Activated T-helper 1 cell treated with Interleukin-2 at 50 U/mL for 16 hours (primary cell): Measurements from ENCODE around the gene FRRS1L.
"Not testable (repeated sequence)": the region's sequence is repeated elsewhere in the genome, so short reads cannot be mapped to it uniquely, and the experiment has no call there.

Experiments used
- DNase-seq: peaks from one replicate; pipeline ENCODE4 v3.0.0-alpha.2; 2020; ENCODE audit warnings: low read depth

Gene FRRS1L

DNA sequence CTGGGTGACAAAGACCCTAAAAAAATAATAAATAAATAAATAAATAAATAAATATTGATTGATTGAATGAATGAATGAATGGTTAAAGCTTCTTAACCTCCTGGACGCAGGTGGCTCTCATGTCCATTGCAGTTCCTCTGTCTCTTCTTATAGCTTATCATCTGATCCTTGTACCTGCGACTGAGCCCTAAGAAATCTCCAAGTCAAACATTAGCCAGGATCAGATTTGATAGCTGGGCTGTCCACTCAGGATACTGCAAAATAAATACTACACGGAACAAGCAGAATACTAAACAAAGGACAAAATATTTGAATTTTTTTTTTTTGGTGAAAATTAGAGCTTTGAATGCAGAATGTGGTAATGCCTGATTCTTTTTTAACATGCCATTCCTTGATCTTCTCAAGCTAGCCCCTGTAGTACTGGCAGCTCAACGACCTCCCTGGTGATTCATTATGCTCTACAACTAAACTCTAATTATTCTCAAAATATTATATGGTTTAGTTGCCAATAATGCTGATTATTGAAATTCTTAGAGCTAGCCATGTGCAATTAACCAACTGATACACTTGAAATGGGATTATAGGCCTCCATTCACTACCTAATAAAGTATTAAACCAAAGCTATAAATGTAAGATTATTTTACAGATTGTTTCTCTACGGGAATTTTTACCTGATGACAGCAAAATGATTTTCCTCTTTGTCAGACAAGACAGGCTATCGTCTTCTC lies 37.4 kb downstream of the FRRS1L start:
- DNase-seq, result no peak

DNA sequence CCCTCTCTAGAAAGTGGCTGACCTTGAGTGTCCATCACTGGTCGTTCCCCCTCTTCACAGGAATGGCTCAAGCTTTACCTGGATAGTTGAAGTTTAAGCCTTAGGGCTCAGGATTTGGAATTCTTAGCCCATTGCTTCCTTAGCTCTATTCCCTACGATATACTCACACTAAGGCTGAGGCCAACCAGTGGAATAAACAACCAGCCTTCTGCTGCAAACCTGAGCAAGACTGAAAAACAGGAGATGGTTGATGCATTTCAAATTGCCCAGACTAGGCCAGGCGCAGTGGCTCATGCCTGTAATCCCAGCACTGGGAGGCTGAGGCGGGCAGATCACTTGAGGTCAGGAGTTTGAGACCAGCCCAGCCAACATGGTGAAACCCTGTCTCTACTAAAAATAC lies 40.4 kb downstream of the FRRS1L start:
- not testable (repeated sequence) for DNase-seq

DNA sequence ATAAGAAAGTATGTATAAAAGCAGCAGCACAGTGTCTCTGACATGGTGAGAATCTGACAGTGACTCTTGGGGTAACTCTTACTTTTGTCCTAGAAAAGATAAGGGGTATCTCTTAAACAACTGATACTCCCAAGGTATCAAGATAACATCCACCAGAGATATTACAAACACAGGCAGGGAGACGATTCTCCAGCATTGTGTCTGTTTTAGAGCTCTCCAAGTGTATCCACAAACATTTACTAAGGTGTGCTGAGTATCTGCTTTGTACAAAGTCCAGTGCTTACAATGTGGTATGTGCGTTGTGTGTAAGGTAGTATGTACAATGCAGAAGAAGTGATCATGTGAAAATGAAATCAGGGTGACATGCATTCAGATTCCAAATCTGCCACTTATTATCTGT lies 42.9 kb downstream of the FRRS1L start:
- DNase-seq, result no peak

DNA sequence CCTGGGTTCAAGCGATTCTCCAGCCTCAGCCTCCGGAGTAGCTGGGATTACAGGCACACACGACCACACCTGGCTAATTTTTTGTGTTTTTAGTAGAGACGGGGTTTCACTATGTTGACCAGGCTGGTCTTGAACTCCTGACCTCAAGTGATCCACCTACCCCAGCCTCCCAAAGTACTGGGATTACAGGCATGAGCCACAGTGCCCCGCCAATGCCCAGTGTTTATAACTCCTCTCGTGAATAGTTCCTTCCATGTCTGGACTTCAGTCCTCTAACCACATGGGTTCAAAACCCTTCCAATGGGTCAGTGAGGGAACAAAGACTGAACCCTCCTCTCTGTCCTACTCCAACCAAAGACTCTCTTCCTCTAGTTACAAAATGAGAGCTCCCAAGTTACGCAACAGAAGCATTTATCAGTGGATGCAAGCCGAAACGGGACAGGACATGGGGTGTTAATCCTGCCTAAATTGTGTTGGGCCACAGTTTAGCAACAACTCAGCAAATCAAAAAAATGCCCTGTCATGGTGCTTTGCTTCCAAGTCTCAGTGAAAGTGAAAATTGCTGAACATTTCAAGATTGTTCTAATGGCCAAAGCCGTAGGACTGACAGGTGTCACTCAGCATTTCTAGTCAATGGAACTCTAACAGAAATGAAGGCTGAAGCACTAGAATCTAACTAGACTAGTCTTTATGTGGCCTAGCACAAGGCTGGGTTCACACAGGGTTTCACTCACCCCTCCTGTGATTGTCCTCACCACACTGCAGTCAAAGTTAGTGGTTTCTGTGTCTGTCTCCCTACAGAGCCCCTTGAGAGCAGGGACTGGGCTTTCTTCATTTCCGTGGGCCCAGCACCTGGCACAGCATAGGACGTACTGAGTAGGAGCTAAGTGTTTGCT lies 44.1 kb downstream of the FRRS1L start:
- no peak for DNase-seq

DNA sequence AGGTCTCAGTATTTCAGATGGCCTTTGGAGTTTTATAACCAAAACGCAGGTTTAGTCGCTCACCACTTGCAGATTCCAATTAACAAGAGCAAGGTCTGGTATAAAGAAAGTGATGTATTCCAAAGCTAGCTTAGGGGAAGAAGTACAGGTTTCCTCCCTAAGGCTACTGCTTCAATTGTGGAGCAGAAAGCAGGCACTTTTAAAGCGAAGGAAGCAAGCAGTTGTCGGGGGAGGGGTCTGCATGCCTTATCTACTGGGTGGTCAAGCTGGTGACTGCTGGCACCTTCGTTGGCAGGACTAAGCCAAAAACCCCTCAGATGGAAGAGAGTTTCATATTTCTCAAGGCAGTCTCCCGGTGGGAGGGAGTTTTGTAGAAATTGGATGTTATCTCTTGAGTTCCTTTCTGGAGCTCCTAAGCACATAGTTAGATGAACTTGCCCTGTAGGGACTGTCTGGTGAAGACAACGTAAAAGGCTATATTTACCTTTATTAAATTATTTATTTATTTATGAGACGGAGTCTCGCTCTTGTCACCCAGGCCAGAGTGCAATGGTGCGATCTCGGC lies 45.7 kb downstream of the FRRS1L start:
- no peak for DNase-seq

DNA sequence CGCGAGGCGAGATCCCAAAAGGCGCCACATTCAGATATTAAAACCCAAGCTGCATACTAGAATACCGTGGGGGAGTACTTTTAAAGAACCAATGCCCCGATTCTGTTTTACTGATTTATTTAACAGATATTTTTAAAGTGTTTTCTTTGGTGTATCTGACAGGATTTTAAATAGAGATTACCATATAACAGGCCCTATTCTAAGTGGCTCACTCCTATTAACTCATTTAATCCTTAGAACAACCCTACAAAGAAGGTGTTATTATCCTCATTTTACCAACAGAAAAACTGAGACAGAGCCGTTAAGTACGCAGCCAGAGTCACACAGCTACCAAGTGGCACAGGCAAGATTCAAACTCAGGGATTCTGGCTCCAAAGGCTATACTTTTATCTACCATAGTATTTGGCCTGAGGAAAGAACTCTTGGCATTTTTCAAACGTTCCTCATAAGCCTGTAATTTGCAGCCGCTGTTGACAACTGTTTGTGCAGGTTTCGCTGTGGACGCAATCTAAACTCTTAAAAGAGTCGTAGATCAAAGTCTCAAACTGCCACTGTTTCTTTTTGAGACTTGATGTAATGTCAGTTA lies 46.8 kb downstream of the FRRS1L start:
- DNase-seq, result no peak

DNA sequence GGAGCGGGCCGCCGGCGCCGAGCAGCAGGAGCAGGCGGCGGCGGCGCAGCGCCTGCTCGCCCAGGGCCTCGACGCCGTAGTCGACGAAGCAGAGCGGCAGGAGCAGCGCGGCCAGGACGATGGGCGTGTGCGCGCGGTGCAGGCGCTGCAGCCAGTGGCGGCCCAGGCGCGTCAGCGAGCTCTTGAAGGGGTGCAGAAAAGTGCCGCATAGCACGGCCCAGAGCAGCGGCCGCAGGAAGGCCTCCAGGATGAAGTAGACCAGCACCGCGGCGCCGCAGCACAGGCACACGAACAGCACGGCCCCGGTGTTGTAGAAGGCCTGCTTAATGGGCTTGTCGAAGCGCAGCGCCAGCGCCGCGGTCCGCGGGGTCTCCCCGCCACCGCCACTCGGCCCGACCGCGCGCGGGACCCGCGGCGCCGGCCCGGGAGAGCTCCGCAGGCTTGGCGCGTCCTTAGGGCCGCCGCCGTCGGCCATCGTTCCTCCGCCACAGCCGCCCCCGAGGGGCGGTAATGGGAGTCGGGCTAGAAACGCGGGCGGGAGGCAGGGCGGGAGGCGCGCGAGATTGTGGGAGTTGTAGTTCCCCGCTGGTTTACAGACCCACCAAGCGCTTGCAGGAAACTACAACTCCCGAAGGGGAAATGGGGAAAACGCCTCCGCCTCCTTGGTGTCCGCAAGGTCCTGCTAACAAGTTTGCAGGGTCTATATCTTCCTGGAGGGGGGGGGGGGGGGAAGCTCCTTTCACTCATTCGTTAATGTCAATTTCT lies 47.4 kb downstream of the FRRS1L start, which contains the start of gene TMEM245:
Gene TMEM245, minus strand, starts transcription at position 509 of the 765 bp plus-strand sequence. Its CDS starts 34 bp downstream, at position 475.
- peak; percentile 86 for DNase-seq

DNA sequence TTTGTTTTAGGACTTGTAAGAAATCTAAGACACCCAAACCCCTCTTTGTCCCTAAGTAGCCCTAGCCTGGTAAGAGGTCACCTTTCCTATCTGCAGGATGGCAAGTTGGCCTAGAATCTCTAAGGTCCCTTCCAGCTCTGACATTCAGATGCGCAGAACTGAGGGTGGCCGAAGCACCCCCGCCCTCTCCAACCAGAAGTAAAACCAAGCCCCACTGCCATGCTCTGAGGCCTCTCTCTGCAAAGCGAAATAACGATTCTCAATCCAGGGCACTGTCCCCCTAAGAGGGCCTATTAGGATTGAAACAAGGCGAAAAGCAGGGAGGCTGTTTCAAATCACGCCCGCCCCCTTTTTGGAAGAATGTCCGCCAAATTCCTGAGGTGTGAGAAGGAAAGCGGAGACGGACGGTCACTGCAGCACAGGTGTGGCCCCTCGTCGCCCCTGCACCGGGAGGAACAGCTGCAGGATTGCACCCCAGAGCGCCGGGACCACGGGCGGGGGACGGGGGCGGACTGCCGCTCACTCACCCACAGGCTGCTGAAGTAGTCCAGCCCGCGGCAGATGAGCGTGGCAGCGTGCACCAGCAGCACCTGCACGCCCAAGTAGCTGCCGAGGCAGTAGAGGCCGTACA lies 48.1 kb downstream of the FRRS1L start:
- DNase-seq, result no peak

DNA sequence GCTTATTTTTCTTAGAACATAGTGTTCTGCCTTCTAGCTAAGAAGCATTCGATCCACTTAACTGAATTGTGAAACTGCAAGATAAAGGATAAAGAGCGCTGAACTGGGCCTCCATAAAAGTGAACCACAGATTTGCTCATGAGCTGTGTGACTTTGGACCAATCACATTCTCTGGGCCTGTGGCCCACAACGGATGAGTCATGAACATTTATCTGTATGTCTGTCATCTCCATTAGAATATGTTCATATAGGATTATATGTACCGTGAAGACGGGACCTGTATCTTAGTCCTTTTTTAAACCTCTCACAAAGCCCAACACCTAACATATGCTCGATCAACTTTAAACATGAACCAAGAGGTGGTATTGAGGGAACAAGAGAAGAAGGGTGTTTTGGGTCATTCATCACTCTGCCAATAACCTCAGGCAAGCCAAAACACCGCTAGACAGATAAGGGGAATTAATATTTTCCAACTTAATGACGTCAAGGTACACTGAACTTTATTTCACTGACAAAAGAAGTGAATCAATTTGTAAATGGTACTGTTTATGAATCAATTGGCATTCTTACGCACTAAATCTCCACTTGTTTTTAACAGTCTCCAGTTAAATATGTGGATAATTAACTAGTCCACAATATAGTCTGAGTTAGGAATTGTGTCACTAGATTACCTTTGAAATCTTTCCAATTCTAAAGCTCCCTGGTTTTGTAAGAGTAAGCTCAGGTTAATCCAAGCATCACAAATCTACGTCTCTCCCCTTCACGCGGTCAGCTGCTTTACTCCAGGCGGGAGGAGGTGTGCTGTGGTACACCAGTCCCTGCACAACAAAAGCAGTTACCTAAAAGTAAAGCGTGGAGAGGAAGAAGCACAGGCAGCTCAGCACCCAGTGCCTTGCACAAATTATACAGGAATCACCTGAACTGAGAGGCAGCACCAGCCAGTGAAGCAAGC lies 48.9 kb downstream of the FRRS1L start:
- peak; percentile 19 for DNase-seq

DNA sequence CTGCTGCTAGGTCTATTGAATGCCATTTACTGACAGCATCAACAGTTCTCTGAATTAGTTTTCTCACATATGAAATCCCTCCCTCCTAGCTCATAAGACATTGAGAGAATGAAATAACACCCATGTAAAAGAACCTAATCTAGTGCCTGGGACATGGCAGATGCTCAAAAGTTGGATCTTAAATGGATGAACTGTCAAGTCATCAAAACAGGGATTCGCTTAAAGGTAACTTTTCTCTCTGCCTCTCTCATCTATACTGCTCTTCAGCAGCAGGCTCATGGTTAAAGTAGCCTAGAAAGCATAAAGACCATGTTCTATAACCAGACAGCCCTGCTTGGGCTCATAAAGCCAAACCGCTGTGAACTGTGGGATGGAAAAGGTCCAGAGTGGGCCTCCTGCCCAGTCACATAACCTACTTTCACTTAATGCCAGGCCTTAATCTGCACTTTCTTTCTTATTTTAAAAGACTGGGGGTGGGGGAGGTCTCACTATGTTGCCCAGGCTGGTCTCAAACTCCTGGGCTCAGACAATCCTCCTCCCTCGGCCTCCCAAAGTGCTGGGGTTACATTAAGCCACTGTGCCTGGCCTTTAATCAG lies 51.0 kb downstream of the FRRS1L start:
- DNase-seq, result no peak

DNA sequence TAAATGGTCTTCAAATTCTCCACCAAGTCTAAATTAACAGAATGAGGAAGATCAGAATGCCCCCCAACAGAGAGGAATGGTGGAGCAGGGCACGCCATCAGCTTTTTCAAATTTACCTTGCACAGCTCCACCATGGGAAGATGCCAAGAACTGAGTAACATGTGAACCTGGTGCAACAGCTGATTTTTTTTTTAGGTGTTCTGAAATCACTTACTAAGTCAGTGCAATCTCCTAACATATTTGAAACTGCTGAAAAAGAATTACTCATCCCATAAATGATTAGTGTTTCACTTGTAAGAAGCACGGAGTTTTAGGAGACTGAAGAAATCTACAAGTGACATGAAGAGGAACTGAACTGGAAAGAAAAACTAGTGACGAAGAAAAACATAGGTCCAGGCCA lies 52.4 kb downstream of the FRRS1L start:
- no peak for DNase-seq

DNA sequence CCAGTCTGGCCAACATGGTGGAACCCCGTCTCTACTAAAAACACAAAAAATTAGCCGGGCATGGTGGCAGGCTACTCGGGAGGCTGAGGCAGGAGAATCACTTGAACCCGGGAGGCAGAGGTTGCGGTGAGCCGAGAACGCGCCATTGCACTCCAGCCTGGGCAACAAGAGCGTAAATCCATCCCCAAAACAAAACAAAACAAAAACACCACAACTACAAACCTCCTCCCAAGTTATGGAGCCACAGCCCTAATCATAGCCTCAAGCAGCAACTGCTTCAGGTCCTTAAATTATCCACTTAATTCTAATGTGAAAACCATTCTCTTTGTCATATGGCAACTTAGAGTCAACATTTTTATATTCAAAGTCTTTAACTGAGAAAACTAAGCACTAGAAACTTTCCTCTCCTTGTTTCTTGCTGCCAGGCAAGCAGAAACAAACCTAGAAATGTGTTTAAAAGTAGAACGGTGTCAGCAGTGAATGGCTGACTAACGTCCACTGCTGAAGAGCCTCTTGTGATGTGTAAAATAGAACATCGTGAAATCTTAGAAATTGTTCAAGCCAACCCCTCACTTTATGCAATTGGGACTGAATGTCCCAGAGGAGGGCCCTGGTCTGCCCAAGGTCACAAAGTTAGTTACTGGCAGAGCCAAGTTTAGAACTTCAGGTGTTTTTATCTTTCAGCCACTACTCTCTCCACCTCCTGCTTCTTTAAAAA lies 53.0 kb downstream of the FRRS1L start:
- no peak for DNase-seq

DNA sequence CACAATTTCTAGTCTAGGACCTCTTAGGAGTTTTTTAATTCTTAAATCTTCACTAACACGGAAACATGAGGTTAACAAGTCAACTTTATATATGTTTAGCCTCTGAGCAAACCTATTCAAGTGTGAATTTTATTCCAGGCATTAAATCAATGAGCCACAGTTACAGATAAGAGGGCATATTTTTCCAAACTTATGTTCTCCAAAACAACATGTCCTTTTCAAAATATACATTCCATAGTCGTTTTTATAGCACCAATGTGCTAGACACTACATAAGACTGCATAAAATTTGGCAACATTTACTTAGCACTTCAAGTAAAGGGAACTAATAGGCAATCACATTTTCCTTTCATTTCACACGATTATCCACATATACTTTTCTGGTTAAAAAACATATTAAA lies 53.8 kb downstream of the FRRS1L start:
- DNase-seq, result no peak

DNA sequence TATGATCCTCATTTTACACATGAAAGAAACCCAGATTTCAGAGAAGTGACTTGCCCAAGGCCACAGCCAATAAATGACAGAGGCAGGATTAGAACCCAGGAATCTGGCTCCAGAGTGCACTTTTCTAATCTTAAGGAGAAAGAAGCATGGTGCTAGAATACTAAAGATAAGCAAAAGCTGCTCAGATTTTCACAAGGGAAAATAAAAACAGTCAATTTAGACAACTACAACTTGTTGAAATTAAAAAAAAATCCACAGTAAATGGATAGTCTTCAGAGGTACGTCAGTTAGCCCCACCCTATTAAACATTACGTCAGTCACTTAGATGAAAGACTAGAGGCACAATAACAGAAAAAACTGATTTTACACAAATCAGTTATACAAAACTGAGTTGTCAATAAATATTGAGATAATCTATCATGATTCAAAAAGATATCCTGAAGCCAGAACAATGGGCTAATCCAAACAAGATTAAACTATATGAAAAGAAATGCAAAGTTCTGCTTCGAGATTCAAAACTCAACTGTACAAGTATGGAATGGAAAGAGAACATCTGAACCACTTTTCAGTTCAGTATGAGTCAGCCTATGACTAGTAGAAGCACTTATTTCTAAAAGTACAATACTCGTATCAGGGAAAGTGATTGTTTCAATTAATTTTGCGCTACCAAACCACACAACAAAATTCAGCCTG lies 56.6 kb downstream of the FRRS1L start:
- DNase-seq, result no peak

DNA sequence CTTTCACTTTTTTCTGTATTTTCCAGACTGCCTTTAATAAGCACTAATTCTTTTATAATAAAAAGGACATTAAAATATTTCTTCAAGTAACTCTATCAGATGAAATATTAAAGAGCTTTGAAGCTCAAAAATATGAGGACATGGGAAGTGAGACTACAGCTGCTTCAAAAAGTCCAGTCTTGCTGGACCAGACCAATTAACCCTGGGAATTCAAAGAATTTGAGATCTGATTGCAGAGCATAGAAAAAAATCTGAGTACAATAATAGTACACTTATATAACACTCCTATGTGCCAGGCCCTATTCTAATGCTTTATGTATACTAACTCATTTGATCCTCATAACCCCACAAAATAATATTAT lies 57.1 kb downstream of the FRRS1L start:
- DNase-seq, result no peak

DNA sequence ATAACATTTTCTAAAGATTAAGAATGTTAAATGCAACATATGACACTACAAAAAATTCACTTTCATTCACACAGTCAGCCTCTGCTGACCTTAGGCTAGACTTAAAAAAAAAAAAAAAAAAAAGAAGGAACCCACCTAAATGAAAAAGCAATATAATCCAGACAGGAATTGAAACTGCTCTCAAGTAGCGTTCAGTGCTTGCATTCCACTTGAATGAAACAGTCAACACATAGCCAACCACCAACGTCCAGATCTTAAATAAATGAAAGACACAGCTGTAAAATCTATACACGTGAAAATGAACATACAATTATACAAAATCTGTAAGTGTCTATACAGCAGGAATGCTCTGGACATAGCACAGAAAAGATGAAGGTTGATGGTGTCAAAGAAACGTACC lies 58.7 kb downstream of the FRRS1L start:
- no peak for DNase-seq

DNA sequence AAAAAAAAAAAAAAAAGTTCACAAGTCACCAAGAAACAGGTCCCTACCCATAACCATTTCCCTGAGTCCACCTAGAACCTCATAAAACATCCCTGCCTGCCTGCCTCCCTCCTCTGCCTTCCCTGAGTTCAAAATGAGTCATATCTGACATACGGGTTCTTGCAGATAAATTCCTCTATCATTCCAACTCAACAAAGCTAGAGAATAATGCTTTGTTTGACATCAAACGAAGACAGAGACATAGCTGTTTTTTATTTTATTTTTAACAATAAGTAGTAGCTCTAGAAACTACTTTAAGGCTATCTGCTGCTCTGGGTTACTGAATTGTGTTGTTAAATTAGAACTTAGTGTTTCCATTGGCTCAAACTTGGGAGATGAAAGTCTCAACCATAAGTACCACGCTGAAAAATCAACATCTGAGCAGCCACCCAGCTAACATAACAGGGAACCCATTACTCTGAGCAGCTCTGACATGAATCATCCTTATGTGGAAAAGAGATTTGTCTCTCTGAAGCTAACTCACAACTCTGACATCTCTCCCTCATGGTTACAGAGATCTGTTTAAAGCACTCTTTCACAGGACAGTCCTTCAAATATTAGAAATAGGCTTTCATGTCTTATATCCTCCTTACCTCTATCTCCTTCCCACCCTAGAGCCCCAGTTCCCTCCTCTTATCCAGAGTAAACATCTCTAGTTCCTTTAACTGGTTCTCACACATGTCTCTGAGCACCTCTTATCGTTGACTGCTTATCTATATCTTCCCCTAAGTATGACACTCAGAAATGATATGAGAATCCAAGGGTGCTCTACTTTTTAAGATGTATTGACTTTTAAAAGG lies 59.4 kb downstream of the FRRS1L start:
- DNase-seq, result no peak

DNA sequence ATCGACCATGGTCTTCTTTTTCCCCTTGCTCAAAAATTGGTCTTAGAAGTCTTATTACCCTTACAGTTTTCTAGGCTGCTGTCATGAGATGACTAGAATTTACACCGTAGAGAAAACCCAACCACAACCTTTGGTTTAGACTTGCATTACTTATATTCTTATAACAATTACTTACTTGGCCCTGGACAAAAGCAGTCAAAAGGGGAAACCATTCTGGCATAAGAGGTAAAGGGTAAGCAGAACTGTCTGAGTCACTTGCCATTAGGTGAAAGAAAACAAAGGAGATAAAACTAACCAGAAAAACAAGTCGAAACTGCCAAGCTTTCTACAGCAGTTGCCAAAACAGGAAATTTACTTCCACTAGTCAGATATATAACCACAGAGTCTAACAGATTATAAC lies 65.2 kb downstream of the FRRS1L start:
- DNase-seq, result no peak
